H54 (cell line): ENCODE results near the gene CAMK2D.
A peak's percentile ranks its signal among the peaks of the same experiment; 100 is the strongest.

Experiments used
- DNase-seq: peaks from one replicate; pipeline ENCODE4 v3.0.0; 2011; ENCODE audit warnings: low spot score, mixed read lengths; ENCODE audit not compliant: insufficient read length
- FAIRE-seq: peaks from 3 replicates; lab custom pipeline; 2011; peaks lifted over from hg19 to GRCh38; lab: Jason Lieb, UNC
- POLR2A ChIP-seq: IDR thresholded peaks from 2 replicates; pipeline ENCODE4 v1.6.1; 2011; ENCODE audit warnings: low read depth, mild to moderate bottlenecking, low read length

CAMK2D gene

GRCh38 chr4:113674733-113675132 lies 86.8 kb downstream of the CAMK2D start:
- TF ChIP-seq POLR2A = no peak
- no peak for FAIRE-seq
- no peak for DNase-seq

- FAIRE-seq (no peak), DNase-seq (no peak)
- TF ChIP-seq POLR2A = no peak
Measured at GRCh38 chr4:113674251-113674650, 87.3 kb downstream of the CAMK2D start.

- TF ChIP-seq POLR2A = no peak
- DNase-seq = no peak
- FAIRE-seq = peak; percentile 58
Measured at GRCh38 chr4:113673450-113673849, 88.1 kb downstream of the CAMK2D start.

GRCh38 chr4:113666386-113667114 lies 95.0 kb downstream of the CAMK2D start:
- DNase-seq (no peak), FAIRE-seq (no peak)
- TF ChIP-seq POLR2A = no peak

GRCh38 chr4:113665036-113665435 lies 96.5 kb downstream of the CAMK2D start:
- DNase-seq = no peak
- FAIRE-seq = no peak
- no peak for TF ChIP-seq POLR2A

GRCh38 chr4:113662581-113662980 lies 99.0 kb downstream of the CAMK2D start:
- TF ChIP-seq POLR2A = no peak
- FAIRE-seq (no peak), DNase-seq (no peak)

GRCh38 chr4:113659127-113659526 lies 102.4 kb downstream of the CAMK2D start:
- DNase-seq (no peak), FAIRE-seq (no peak)
- no peak for TF ChIP-seq POLR2A

- DNase-seq (no peak), FAIRE-seq (no peak)
- no peak for TF ChIP-seq POLR2A
Measured at GRCh38 chr4:113657586-113658233, 103.8 kb downstream of the CAMK2D start.

DNA sequence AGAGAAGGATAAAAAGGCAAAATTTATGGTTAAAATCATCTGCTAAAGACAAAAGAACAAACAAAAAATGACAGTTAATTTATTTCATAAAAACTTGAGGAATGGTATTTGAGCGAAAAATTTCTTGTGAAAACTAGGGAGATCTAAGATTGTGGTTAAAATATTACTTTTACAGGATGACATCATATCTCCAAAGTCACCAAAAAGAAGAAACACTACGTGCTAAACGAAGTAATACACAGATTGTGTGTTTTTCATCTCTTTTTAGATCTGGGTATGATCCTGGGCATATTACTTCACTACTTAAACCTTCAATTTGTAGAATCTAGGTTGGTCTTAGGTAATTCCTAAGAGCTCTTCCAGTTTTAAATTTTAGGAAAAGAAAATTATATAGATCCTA lies 107.7 kb downstream of the CAMK2D start:
- no peak for TF ChIP-seq POLR2A
- no peak for FAIRE-seq
- DNase-seq = no peak

- TF ChIP-seq POLR2A = no peak
- FAIRE-seq (peak; percentile 41), DNase-seq (no peak)
Measured at GRCh38 chr4:113646442-113646822, 115.1 kb downstream of the CAMK2D start.

- peak; percentile 19 for DNase-seq
- FAIRE-seq = peak; percentile 80
- no peak for TF ChIP-seq POLR2A
Measured at GRCh38 chr4:113645771-113646441, 115.6 kb downstream of the CAMK2D start.

DNA sequence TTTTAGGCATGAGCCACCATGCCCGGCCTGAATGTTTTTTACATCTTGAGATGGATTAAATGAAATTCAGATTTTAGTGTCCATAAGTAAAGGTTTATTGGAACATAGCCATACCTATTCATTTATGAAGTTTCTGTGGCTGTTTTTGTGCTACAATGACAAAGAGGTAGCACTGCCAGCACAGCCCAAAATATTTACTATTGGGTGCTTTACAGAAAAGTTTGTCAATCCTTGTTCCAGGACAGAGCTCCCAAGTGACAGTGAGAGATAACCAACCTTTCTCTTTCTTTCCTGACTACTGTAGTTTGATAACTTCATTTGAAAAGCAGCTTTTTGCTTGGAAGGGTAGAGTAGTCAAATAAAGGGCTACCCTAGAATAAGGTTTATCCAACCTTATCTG lies 116.2 kb downstream of the CAMK2D start:
- TF ChIP-seq POLR2A = no peak
- DNase-seq (no peak), FAIRE-seq (no peak)

GRCh38 chr4:113644398-113644797 lies 117.1 kb downstream of the CAMK2D start:
- DNase-seq (no peak), FAIRE-seq (peak; percentile 15)
- no peak for TF ChIP-seq POLR2A

- TF ChIP-seq POLR2A = no peak
- FAIRE-seq = no peak
Measured at GRCh38 chr4:113643505-113643904, 118.0 kb downstream of the CAMK2D start.

DNA sequence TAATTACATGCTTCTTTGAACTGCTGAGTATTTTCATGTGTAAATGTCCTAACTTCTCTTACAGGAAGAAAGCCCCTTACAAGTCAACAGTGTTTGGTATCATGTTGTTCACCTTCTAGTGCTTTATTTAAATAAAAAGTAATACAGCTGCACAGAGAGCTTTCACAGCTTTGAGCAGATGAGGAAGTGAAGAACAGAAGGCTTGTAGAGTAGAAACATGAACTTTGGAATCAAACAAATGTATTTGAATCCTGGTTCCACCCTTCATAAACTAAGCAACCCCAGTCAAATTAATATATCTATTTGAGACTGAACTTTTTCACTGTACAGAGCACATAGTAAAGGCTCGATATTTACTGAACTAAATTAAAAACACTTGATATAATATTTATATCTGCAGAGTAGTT lies 120.5 kb downstream of the CAMK2D start:
- FAIRE-seq (no peak), DNase-seq (no peak)
- no peak for TF ChIP-seq POLR2A

More at GRCh38 chr4:113643505-113643904, 118.0 kb downstream of the CAMK2D start:
- no peak for DNase-seq
